Left hindlimb (tissue), 1 donor: ENCODE data around the gene EGFR.

Source experiments
- DNase-seq: peaks from one replicate; pipeline ENCODE4 v3.0.0-alpha.2; 2018

EGFR gene

GRCh38 chr7:55018361-55019190, at the start of gene EGFR:
EGFR (plus strand) TSS chr7:55019017; CDS start chr7:55019278, 261 bp downstream.
- peak; percentile 88 for DNase-seq

GRCh38 chr7:54969208-54969967, 49.4 kb upstream of the EGFR start:
- no peak for DNase-seq

DNA sequence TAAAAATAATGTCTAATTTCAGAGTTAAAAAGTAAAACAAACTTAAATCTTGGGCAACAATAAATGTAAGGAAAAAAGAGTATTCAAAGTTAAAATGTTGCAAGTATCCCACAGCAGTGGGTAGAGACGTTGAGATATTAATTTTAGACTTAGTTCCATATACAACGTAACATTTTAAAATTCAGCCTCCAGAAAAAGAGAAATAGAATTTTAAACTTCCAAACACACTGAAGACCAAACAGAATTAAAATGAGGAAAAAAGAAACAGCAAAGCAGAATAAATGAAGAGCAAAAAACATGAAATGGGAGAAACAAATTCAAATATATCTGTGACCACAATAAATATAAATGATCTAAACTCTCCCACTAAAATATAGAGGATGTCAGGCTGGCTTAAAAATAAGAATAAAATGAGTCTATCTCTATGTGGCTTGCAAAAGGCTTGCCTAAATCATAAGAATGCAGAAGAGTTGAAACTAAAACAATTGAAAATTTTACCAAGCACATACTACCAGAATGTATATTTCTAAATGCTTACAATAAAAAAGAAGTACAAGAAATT, 46.0 kb upstream of the EGFR start:
- no peak for DNase-seq

- DNase-seq = no peak
These were observed 40.3 kb upstream of the EGFR start for GRCh38 chr7:54978364-54979116.

- no peak for DNase-seq
These were observed 38.3 kb upstream of the EGFR start for GRCh38 chr7:54980521-54980920.

DNA sequence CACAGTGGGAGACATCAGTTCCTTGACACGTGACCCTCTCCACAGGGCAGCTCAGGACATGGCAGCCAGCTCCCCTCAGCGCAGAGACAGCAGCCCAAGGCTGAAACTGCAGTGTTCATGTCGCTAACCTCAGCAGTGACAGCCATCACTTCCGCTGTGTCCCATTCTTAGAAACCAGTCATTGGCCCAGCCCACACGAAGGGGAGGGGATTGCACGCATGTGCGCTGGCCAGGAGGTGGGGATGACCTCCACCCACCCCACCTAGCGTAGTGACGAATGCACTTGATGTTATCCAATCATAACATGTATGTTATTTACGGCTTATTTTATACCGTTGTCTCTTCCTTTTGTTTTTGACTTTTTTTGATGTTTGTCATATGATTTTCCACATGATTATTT, 36.9 kb upstream of the EGFR start:
- DNase-seq = no peak

DNA sequence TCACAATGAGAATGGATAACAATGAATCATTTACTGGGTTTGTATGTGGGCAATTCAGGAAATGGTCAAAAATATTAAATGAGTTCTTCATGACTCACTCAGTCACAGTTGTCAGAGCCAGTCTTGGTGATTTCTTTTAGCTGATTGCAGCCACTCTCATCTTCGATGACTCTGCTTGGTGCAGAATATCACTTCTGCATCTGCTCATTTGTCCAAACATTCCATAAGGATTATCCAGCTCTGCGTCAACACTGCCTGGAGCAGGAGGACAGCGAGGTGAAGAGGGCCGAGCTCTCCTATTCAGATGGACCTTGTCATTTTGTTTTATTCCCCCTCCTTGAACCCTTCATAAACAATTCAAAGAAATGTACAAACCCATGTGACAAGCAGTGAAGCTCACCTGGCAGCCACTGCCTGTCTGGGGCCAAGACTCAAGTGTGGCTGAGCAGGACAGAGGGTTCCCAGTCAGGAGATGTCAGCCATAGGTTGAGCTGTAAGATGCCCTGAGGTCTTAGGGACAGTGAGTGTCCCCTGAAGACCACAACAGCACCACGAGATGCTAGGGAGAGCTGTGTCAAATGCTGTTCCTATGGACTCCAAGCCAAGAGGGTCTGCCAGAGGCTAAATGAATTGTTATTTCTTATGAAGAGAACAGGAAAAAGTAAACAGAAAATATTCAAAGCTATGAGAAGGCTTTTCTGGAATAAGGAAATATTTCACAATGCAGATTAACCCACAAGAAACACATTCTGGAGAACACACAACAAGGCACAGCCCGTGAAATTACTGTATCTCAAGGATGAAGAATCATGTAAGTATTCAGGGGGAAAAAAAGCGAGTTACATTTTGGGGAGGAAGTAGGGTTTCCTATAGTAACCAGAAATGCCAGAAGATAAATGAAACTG, 33.1 kb upstream of the EGFR start:
- no peak for DNase-seq

GRCh38 chr7:54986716-54987115, 32.1 kb upstream of the EGFR start:
- DNase-seq = no peak

GRCh38 chr7:54987772-54988171, 31.0 kb upstream of the EGFR start:
- DNase-seq = no peak

DNA sequence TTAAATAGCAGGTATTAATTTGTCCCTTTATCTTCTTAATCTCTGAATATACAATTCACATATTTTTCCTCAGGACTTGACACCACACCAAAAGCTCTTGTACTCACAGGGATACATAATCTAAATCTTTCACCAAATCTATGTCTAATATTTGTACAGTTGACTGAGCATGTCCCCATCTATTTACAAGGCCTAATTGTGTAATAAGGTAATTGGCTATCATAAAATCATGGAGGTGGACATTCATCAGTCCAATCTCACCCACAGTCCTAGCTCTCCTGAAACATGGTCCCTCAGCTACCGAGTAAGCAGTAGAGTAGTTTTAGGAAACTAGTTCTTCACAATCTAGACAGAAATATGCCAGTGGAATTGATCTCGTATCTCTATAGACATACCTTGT, 30.3 kb upstream of the EGFR start:
- no peak for DNase-seq

DNA sequence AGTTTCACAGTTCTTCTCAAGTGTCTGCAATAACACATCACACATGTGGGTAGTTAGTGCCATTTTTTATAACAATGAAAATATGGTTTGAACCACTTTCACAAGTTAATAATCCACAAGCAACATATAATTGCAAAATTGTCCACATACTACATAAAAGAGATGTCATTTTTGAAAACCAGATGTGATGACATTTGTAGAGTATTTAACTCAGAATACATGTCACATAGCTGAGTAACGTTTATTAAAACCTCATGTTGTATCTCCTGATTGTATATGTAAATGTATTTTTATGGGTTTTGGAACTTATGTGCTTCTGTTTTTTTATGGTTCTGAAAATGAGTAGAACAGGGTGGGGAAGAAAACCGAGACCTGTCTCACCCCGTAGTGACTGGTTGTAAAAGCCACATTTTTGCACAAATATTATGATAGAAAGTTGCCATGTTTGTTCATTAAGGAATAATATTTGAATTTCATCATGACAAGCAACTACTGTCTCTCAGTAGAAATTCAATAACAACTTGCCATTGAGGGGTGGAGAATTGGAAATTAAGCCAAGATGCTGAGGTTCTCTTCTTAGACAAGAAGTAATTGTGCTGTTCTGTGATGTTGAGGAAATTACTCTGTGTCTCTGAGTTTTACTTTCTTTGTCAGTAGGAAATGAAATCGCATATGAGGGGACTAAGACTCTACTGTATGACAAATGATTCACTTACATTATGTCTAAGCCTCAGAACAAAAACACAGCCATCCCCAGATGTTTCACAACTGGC, 29.2 kb upstream of the EGFR start:
- DNase-seq = no peak

GRCh38 chr7:54991341-54991740, 27.5 kb upstream of the EGFR start:
- DNase-seq = no peak

- DNase-seq = no peak
These were observed 25.8 kb upstream of the EGFR start for GRCh38 chr7:54992871-54993475.

GRCh38 chr7:54995166-54995565, 23.7 kb upstream of the EGFR start:
- DNase-seq = no peak

- DNase-seq = no peak
These were observed 23.0 kb upstream of the EGFR start for GRCh38 chr7:54995610-54996363.

GRCh38 chr7:54996391-54996790, 22.4 kb upstream of the EGFR start:
- no peak for DNase-seq

DNA sequence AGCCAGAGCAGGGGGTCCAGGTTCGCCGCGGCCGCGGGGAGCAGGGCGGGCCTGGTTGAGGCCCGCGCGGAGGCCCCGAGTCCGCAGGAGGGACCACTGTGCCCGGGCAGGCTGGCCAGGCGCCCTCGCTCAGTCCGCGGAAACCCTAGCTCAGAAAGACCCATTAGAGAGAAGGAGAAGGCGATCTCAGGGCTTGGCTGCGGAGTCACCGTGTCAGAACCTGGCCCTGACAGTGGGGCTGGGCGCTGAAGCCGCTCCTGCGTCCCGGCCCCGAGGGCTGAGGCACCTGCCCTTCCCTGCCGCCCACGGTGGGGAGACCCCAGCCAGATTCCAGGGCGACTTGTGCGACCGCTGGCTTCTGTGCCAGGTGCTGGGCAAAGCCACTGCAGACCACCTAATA, 14.2 kb upstream of the EGFR start:
- no peak for DNase-seq

DNA sequence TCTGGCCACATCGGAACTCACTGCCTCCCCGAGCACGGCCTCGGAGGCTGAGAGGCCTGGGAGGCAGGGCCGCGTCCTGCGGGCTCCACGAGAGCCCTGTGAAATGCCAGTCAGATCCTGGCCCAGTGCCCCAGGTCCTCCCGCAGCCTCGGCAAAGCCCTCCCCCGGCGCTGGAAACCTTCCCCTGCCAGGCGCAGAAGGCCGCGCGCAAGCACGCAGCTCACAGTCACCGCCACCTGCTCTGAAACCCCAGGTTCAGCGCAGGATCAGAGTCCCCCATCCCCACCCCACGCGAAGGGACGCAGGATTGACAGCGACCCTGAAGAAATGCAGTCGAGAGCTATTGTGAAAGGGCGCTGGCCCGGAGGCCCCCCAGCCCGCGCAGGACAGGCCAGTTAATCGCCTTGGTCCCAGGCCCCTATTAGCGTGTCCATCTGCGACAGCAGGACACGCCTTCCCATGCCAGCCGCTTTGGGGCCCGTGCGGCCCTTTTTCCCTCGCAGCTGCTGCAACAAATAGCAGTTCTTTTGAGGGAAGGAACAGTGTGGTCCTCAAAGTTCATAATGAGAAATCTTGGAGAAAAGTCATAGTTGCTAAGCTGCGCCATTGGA, 13.5 kb upstream of the EGFR start:
- DNase-seq = no peak

DNA sequence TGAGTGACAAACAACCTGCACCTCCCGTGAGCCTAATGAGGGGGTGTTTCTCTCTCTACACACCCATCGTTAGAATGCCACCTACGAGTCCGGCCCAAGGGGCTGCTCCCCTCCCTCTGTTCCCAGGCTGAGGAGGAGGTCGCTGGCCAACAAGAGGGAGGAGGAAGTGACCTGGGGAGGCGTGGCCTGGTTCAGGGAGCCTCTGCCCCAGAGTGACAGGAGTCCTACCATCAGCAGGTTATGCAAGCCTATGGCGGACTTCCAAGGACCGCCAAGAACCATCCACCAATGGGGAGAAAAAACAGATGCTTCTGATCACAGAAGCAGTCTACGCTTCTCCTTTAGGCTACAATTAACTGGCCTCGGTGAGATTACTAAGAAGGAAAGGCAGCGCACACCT, 12.3 kb upstream of the EGFR start:
- DNase-seq = no peak

DNA sequence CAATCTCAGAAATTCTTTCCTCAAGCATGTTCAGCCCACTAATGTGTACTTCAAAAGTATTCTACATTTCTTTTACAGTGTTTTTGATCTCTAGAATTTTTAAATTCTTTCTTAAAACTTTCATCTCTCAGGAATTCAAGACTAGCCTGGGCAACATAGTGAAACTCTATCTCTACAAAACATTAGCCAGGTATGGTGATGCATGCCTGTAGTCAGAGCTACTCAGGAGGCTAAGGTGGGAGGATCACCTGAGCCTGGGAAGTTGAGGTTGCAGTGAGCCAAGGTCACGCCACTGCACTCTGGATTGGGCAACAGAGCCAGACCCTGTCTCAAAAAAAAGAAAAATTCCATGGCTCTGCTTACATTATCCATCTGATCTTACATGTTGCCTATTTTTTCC, 5.0 kb upstream of the EGFR start:
- no peak for DNase-seq
